HepG2 (cell line): ENCODE results near the gene KIZ. TPM values are rescaled to one million over a fixed set of nuclear protein-coding genes. Genes with fewer than 3 reads are reported as not detected.

Source experiments
- ATAC-seq: fragments of 200-7000 bp; cut with Tn5 transposase; 3 replicates; pipeline ENCODE4 v1.9.1; 2020; ENCODE audit warnings: mild to moderate bottlenecking, moderate library complexity
- BruUV-seq: library from RNA; stranded (reverse); fragments of 400-500 nt; replicated peaks from 2 replicates; lab custom pipeline; 2021; lab: Mats Ljungman, UMichigan
- CTCF ChIA-PET: fragments of 300-600 bp; formaldehyde crosslinking; extraction: SDS; loops from one replicate; lab custom pipeline; 2021; ENCODE audit warnings: low total read pairs, inconsistent platforms, low intra/inter-chr PET ratio; lab: Yijun Ruan, JAX
- POLR2A ChIA-PET: fragments of 350-600 bp; sonication (Branson Sonifier 250); formaldehyde crosslinking; loops from one replicate; lab custom pipeline; 2020; ENCODE audit warnings: antibody characterized with exemption, inconsistent platforms; lab: Yijun Ruan, JAX
- DNase-seq: peaks from one replicate; pipeline ENCODE4 v3.0.0-alpha.2; 2015; ENCODE audit warnings: low spot score
- FAIRE-seq: peaks from 3 replicates; lab custom pipeline; 2011; peaks lifted over from hg19 to GRCh38; lab: Jason Lieb, UNC
- H2AFZ ChIP-seq: one replicate; pipeline ENCODE4 v1.6.1; 2011; ENCODE audit warnings: low read length, inconsistent platforms
- H3K27ac ChIP-seq: fragments of 300-600 bp; 3 replicates; pipeline ENCODE4 v1.8.0; 2011; ENCODE audit warnings: mixed run types, mild to moderate bottlenecking, mixed read lengths, low read length, inconsistent platforms; ENCODE audit not compliant: insufficient read depth; ENCODE audit errors: extremely low read length
- H3K27me3 ChIP-seq, 2 experiments: fragments of 200-600 bp in 1 of 2; 2 replicates in 1 of 2; 3 replicates in 1 of 2; pipeline versions ENCODE4 v1.6.0 to v1.8.0; 2011; ENCODE audit warnings: low read length in 2 of 2, mild to moderate bottlenecking in 2 of 2, moderate library complexity in 2 of 2, inconsistent platforms in 1 of 2; ENCODE audit not compliant: insufficient read depth in 2 of 2, control insufficient read depth in 1 of 2
- H3K36me3 ChIP-seq, 2 experiments: fragments of 200-600 bp in 1 of 2; replicated peaks in 1 of 2; 2 replicates in 1 of 2; 3 replicates in 1 of 2; pipeline versions ENCODE4 v1.5.1 to v1.8.0; 2011; ENCODE audit warnings: low read length in 2 of 2, inconsistent platforms in 1 of 2; ENCODE audit not compliant: insufficient read depth in 2 of 2, control insufficient read depth in 1 of 2
- H3K4me1 ChIP-seq: 2 replicates; pipeline ENCODE4 v1.5.1; 2012; ENCODE audit warnings: low read length, inconsistent platforms; ENCODE audit not compliant: insufficient read depth
- H3K4me2 ChIP-seq: 2 replicates; pipeline ENCODE4 v1.6.0; 2011; ENCODE audit warnings: low read depth, low read length, inconsistent platforms
- H3K4me3 ChIP-seq, 3 experiments: fragments of 200-600 bp in 1 of 3; sonication (generic), shearing (Covaris generic) in 1 of 3; replicated peaks in 1 of 3; 2 replicates each; pipeline ENCODE4 v1.5.1; 2011 to 2016; ENCODE audit warnings: low read length in 3 of 3, inconsistent platforms in 2 of 3, low read depth in 2 of 3, mild to moderate bottlenecking in 2 of 3, control low read depth in 1 of 3, mixed read lengths in 1 of 3; ENCODE audit not compliant: insufficient read depth in 1 of 3
- H3K79me2 ChIP-seq: one replicate; pipeline ENCODE4 v1.6.1; 2011; ENCODE audit warnings: low read length, inconsistent platforms; ENCODE audit not compliant: insufficient read depth
- H3K9ac ChIP-seq: 2 replicates; pipeline ENCODE4 v1.6.0; 2011; ENCODE audit warnings: mild to moderate bottlenecking, low read depth, low read length, inconsistent platforms; ENCODE audit not compliant: insufficient read depth
- H3K9me3 ChIP-seq: 2 replicates; pipeline ENCODE4 v1.5.1; 2012; ENCODE audit warnings: mild to moderate bottlenecking, low read length
- H4K20me1 ChIP-seq: 2 replicates; pipeline ENCODE4 v1.6.0; 2011; ENCODE audit warnings: inconsistent platforms, mild to moderate bottlenecking, low read length, moderate library complexity; ENCODE audit not compliant: insufficient read depth
- ARID5B ChIP-seq: IDR thresholded peaks from 2 replicates; pipeline ENCODE4 v1.4.0; 2020; ENCODE audit warnings: mild to moderate bottlenecking, missing genetic modification reagents
- ELF3 ChIP-seq: IDR thresholded peaks from 2 replicates; pipeline ENCODE4 v1.6.1; 2016; ENCODE audit warnings: missing genetic modification reagents, missing compliant biosample characterization
- JUN ChIP-seq: sonication (generic); formaldehyde crosslinking; IDR thresholded peaks from 2 replicates; pipeline ENCODE4 v1.4.0; 2020; ENCODE audit warnings: mild to moderate bottlenecking, missing genetic modification reagents
- MEF2D ChIP-seq: sonication (generic); formaldehyde crosslinking; IDR thresholded peaks from 2 replicates; pipeline ENCODE4 v1.5.1; 2020; ENCODE audit warnings: mild to moderate bottlenecking, missing genetic modification reagents
- NFE2L2 ChIP-seq: fragments of 150-350 bp; IDR thresholded peaks from 2 replicates; pipeline ENCODE4 v1.6.1; 2014; ENCODE audit warnings: low read length
- TEAD3 ChIP-seq: optimal IDR thresholded peaks from 2 replicates; pipeline ENCODE3; 2016; ENCODE audit warnings: borderline replicate concordance
- ZNF281 ChIP-seq: sonication (generic); formaldehyde crosslinking; IDR thresholded peaks from 2 replicates; pipeline ENCODE4 v1.4.0; 2020; ENCODE audit warnings: missing genetic modification reagents, borderline replicate concordance
- ZNF292 ChIP-seq: sonication (generic); formaldehyde crosslinking; IDR thresholded peaks from 2 replicates; pipeline ENCODE4 v1.8.1; 2022; ENCODE audit warnings: mild to moderate bottlenecking, low read depth, missing genetic modification reagents, borderline replicate concordance
- WGBS: methylation state at CpG from one replicate; pipeline ENCODE4 v1.1.6; 2017; ENCODE audit warnings: low lambda C conversion rate; 5-methylcytosine and 5-hydroxymethylcytosine counted together
- in situ Hi-C: cut with HindIII; loops from 2 replicates; pipeline ENCODE4 v1.10.0; 2017; ENCODE audit warnings: low pct_unique_long_range_greater_than_20kb; ENCODE audit not compliant: extremely low pct_ligation_motif_present
- intact Hi-C: fragments of 100-400 bp; cut with micrococcal nuclease; formaldehyde crosslinking; loops from one replicate; pipeline ENCODE4 v1.10.0; 2022; ENCODE audit not compliant: unreplicated experiment
- polyA plus RNA-seq, 8 experiments: library from polyadenylated mRNA; depleted of rRNA in 3 of 8; stranded (reverse) in 7 of 8; unstranded in 1 of 8; fragments of >200 nt; fragmentation: Illumina TruSeq in 4 of 8; extraction: Trizol in 4 of 8; gene quantifications; 2 replicates each; pipeline versions ENCODE4 v1.2.1 to v1.2.3, GENCODE V29; 2011 to 2016; ENCODE audit warnings: low read depth in 4 of 8, missing spikeins in 1 of 8, mixed read lengths in 1 of 8; ENCODE audit not compliant: insufficient read depth in 1 of 8
- total RNA-seq, 5 experiments: library from RNA; depleted of rRNA; stranded (reverse); fragments of >200 nt; fragmentation: Illumina TruSeq; extraction: Trizol; gene quantifications; 2 replicates each; pipeline ENCODE4 v1.2.3, GENCODE V29; 2016; ENCODE audit warnings: low read depth in 1 of 5

Gene KIZ
- total and polyA plus RNA-seq, 2 of the 13 experiments (the other 11 are each of a cell fraction or from before 2014, with no cell fraction given) = 46.3 to 114 TPM

- TF ChIP-seq ELF3 (CRISPR knock-in tag) (peak; percentile 80), ZNF281 (CRISPR knock-in tag) (0 out of 2 replicates have a peak, but pooled peaks have one; percentile 14), NFE2L2 (no peak)
- TF ChIP-seq, all 625 proteins: peak for 124
These were observed 154.7 kb downstream of the KIZ start (continued) for GRCh38 chr20:21280522-21281016.

- ATAC-seq (peak; percentile 79), DNase-seq (peak; percentile 51), FAIRE-seq (no peak)
- intact Hi-C loops = no loop called here
- in situ Hi-C loops = no loop called here
- Histone ChIP-seq H3K27ac (no peak overlapping the region), H3K4me2 (peak overlapping the region; percentile 10; the same call in 1 of the 2 replicates), H3K9me3 (0 out of 2 replicates have a peak, but pooled peaks cover 7% of the 10 kb centered on the region), H3K27me3 (no peaks in the 10 kb centered on the region), H3K4me1 (peaks cover 28% of the 10 kb centered on the region), H4K20me1 (no peaks in the 10 kb centered on the region), H2AFZ (no peak overlapping the region), H3K36me3 (no peaks in the 10 kb centered on the region), H3K9ac (no peak overlapping the region), H3K4me3 (no peak overlapping the region), H3K79me2 (no peaks in the 10 kb centered on the region)
- 24% methylated on average over 4 of the region's 4 CpGs for WGBS
- ChIA-PET POLR2A (interaction anchor here (1.3 kb wide), 1 partner anchor 16 kb away, joined by 4 read pairs; the partner anchor contains the start of gene XRN2), CTCF (no interaction called here)
- TF ChIP-seq ARID5B (CRISPR knock-in tag) (0 out of 2 replicates have a peak, but pooled peaks have one; percentile 11), ZNF292 (CRISPR knock-in tag) (0 out of 2 replicates have a peak, but pooled peaks have one; percentile 50), TEAD3 (CRISPR knock-in tag) (peak; percentile 81), JUN (CRISPR knock-in tag) (no peak), MEF2D (CRISPR knock-in tag) (0 out of 2 replicates have a peak, but pooled peaks have one; percentile 27)
- BruUV-seq = no TSS peak
These were observed 160.9 kb downstream of the KIZ start for GRCh38 chr20:21286775-21287174.
